Fibroblast of skin of left quadriceps (primary cell): ENCODE results near the gene SGCD.
A peak's percentile ranks its signal among the peaks of the same experiment; 100 is the strongest.

ENCODE experiments used
- DNase-seq, 2 experiments: peaks; one replicate each; pipeline ENCODE4 v3.0.0-alpha.2; 2013; ENCODE audit warnings: low read depth in 2 of 2

The SGCD gene

DNA sequence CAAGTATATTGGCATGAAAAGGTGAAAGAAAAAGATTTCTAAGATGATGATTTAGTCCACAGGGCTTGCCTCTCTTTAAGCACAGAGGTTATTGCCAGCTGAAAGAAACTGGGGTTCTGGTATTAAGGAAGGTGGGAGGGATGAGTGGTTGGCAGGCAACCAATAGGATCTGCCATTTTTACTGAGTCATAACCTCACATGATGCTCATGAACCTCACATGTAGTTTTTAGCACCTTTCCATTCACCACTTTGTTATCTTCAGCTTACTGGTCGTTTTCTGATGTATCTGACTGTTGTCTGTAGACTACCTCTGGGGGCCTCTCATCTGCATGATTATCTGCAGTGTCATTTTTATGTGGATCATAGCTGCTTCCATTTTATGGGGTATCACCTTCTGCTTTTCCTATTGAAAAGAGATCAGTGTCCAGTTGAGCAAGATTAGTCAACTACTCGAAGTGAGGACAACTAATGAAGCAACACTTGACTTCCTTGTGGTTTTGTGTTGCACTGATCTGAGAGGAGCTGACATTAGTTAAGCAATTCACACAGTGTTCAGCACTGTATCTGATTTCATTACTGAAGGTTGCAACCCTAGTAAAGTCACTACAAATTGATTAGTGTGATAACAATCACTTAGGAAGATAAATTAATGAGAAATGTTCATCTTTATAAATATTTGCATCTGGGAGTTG is 186.3 kb downstream of the SGCD start:
- no peak for DNase-seq

DNA sequence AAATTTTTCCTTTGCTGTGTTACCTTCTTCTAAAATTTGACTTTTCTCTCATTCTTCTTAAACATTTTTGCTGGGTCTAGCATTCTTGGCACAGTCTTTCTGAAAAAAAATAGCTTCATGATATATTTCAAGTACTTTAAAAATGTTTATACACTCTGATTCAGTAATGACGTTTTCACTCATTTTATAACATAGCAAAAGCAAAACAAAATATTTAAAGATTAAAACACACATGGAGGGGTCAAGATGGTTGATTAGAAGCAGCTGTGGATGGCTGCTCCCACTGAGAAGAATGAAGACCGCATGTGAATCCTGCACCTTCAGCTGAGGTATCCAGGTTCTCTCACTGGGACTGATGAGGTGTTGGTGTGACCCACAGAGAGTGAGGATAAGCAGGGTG is 188.2 kb downstream of the SGCD start:
- no peak for DNase-seq

DNA sequence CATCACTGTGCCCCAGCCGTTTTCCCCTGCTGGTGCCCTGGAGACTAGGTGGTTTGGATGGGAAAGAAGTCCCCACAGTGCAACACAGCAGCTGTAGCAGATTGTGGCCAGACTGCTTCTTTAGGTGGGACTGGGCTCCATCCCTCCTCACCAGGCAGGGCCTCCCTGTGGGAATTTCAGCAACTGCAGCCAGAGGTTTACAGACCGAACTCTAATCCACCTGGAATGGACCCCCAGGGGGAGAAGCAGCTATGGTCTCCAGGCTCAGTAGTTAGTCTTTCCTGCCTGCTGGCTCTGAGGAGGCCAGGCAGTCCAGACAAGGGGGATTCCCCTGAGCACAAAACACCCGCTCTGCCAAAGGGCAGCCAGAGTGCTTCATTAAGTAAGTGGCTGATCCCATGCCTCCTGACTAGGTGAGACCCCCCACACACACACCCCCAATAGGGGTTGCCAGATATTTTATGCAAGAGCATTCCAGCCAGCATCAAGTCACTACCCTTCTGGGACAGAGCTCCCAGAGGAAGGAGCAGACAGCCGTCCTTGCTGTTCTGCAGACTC is 188.9 kb downstream of the SGCD start:
- DNase-seq = no peak

DNA sequence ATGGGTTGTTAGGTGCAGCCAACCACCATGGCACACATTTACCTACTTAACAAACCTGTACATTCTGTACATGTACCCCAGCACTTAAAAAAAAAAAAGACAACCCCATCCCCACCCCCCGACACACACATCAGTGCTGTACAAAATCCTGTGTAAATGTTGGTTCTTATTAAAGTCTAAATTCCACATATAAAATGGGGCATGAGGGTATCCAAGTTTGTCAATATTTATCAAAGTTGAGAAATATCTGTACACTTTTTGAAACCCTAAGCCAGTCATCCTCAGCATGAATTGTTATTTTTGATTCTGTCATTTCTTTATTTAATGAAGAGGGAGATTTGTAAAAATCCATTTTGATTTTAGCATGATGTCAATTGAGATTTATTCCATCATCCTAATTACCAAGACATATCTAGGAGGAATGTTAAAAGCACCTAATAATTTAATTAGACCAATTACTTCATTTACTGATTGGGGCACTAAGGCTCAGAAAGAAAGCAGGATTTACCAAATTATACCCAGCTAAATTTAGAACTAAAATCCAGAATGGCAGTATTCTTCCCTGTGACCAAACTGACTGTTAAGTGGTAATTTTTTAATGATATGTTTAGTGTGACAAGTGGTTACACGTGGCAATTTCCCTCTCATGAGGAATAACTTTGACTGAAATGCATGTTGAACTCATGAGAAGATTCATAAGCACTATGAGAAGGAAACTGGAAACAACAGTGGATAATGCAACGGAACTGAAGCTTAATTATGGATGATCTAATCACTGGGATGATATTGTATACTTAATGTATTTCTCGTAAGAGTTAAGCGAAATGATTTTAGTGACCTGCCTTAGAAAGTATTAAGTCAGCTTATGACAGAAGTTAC is 195.9 kb downstream of the SGCD start:
- no peak for DNase-seq

DNA sequence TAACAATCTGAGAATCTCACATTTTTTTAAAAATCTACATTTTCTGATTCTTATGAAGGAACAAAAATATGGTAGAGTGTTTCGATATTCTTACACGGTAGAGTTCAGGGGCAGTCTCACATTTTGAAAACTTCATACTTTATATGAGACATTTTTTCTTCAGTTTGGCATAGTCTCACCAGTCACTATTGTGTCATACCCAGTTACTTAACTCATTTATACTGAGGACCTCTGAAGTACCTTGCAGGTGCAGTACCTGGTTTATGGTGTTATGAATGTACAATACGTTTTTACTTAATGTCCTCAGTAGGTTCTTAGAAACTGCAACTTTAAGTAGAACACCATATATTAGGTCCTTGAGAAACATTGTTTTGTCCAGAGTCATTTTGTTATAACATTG is 196.6 kb downstream of the SGCD start:
- no peak for DNase-seq

DNA sequence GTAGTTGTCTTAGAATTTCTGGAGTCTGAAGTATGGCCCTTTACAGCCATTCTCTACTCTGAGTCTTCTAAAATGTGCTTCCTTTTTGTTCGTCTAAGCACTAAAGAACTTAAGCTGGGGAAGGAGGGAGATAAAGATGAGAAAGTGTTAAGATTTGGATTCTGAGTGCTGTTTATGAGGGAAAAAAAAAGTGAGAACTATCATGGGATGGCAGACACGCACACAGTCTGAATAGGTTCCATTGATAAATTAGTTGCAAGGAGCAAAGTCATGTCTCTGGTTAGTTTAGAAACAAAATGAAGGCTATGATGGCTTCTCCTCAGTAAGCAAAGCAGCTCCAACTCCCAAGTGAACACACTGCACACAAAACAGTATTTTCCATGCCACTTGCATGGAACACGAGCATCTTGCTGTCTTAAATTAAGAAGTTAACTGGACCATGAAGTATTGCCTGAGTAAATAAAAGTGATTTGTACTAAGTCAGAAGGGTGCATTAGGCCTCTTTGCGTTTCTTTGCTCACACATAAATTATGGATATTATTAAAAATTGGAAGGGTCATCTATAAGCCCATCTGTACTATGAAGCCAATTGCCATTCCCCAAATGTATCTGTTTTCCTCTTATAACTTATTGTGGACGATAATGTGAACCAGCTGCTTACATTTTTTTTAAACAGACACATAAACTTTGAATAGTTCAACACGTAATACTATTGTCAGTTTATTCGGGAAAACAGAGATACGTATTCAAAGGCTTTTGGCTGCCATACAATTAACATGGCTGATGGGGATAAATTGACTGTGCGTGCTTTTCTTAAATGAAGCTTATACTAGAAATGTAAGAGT is 199.3 kb downstream of the SGCD start:
- DNase-seq = peak; percentile 65

DNA sequence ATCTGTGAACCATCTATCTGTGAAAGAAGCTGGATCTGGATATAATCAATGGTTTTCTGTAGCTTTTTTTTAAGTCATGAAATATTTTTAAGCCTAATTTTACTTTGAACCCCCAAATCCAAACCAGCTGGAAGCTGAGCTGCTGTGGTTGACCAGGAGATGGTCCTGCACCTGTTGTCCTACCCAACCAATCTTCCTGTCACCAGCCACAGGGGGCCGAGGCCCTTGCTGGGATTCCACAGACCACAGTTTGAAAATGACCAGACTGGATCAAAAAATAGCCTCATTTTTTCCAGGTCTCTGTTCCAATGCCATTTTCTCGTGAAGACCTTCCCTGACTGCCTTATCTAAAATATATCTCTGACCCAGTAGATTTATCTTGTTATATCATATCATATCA is 200.6 kb downstream of the SGCD start:
- no peak for DNase-seq

DNA sequence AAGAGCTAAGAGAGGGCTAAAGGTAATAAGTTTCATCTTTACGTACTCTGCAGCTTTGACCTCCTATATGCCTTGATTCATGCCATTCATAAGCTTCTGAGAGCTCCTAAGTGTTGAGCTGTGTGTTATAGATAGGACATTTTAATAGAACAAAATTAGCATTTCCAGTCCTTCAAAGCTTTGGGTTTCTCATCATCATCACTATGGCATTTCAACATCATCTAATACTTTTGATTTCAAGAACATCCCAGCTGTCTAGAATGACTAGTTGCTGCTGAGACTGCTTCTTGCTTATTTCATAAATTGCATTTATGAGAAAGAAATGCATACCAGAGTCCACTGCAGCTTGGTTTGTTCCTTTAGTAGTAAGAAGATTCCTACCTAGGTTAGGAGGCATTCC is 201.7 kb downstream of the SGCD start:
- no peak for DNase-seq

DNA sequence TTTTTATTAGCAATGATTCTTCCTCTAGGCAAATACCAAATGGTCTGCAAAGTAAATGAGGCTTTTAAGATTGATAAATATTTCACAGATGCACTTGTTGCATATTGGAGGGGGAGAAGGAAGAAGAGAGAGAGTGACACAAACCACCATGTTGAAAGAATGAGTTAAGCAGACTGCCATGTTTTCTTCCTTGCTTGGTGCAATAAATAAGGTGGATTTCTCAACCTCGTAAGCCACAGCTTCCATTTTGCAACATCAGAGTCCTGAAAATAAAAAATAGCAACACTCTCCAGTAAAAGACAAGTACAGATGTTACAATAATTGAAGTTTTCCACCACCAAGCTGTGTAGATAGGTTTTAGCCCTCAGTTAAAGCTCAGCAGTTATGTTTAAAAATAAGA is 202.9 kb downstream of the SGCD start:
- peak in 1 of 2 experiments; percentile 44 for DNase-seq

DNA sequence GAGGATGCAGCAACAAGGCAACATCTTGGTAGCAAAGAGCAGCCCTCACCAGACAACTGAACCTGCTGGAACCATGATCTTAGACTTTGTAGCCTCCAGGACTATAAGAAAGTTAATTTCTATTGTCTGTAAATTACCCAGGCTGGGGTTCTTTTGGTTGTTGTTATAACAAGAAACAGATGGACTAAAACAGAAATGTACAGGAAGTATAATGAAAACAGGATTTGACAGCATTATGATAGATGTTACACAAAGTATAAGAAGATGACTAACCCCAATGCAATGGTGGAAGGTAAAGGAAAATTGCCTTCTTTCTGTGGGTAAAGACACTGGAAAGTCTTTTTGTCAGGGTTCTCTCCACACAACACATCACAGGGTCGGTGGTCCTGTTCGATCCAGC is 204.2 kb downstream of the SGCD start:
- DNase-seq = peak; percentile 51 to 57

DNA sequence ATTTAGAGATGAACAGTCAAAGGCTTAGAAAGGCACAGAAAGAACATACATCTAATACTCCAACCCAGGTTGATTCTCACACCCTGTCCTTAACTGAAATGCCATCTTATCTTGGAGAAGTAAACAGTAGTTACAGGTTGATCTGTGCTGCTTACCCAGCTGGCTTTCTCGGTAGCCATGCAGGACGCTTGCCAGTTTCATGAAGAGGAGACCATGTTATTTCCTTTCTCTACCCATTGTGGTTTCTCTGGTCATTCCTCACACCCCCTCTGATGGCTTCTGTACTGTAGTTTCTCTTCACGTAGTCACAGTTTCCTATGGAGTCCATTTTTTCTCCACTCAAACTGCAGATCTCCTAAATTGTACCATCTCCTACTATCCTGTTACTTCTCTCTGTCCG is 206.0 kb downstream of the SGCD start:
- no peak for DNase-seq

DNA sequence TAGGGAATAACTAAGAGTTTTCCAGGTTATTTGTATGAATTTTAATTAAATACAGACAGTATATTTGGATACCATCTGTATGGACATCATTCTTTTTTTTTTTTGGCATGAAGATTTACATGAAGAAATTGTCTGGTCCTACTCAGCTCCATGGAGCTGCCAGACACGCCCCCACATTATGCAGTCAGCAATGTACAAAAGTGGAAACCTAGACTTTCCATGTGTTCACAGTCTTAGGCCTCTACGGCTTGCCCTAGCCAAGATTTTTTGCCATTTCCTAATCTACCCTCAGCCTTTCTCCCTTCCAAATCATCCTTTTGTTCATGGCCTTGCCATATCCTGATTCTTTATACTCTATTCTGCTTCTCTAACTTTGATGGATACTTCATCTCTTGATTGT is 207.1 kb downstream of the SGCD start:
- DNase-seq = no peak

DNA sequence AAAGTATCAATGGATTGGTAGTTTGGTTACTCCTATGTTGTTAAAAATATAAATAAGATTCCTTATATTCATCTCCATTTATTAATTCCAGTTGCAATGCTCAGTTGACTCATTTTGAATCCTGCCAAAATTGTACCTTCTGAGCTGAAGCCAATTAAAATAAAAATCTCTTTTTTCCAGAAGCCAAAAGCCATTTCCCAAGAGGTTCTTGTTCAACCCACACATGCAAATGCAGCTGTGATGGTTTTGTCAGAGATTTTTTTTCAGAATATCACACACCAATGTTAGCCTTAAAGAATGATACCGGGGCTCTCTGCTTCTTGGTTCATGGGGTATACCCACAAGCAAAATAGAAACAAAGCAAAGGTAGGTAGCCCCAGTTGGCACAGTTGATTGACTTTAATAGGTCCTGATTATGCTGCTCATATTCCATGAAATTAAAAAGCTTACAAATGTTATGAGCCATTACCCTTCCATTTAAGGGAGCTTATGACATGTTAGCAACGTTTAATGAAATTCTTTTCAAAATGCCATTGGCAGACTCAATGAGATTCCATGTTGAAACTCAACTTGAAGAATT is 208.0 kb downstream of the SGCD start:
- DNase-seq = peak; percentile 74 to 77

DNA sequence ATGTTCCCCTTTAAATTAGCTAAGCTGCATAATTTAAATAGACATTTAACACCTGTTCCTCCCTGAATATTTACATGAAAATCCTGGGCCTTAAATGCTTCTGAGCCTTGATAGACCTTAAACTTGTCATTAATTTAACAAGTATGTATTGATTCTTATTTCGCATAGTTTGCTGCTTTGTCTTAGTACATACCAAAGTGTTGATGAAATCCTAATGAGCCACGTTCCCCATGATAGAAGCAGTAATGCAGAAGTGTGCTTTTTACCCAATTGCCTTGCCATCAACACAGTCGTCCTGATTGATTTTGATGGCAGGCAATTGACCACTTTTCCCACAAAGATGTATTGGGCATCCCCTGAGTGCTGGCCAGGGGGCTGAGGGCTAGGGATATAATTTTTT is 213.5 kb downstream of the SGCD start:
- no peak for DNase-seq

DNA sequence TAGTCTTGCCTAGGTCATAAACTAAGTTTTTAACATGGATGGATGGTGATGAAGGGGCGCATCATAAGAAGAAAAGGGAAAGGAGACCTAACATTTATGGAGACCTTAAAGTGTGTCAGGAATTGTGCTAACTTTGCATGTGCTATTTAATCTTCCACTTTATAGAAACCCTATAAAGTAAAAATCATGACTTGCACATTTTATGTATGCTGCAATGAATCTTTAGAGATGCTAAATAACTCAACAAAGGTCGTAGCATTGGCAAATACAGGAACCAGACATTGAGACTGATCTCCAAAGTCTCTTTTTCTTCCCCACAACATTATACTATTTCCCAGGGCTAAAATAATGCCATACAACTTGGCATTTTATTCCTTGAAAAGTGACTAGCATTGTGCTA is 214.6 kb downstream of the SGCD start:
- DNase-seq = no peak

DNA sequence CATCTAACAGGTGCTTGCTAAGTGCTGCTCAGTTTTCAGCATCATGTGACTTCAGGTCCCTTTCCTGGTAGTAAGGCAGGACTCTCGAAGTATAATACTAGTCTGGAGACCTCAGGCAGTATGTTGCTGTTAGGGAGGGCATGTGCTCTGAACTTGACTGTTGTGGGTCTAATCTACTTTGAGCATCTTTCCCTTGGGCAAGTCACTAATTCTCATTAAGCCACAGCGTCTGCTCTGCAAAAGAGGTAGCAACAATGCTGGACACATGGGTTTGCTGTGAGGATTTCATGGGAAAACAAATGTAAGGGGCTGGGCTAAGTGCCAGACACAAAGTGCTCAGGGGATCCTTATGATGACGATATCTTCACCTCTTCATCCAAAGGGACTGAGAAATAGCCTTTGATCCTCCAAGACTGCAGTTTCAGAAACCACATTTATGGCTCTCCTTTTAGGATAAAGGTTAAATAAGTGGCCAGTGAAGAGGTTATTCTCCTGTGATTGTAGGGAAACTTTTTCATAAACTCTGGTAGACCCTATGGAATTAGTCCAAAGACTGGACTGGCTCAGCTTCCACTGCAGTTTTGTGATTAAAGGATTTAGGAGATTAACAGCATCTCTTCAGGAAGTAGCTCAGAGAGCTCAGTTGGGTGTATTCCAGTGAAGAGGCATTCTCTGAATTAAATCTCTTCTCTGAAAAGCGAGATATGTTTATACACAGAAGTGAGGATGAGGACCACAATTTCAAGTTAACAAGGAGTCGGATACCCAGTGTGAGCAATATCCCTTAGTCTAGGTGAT is 216.6 kb downstream of the SGCD start:
- DNase-seq = no peak

DNA sequence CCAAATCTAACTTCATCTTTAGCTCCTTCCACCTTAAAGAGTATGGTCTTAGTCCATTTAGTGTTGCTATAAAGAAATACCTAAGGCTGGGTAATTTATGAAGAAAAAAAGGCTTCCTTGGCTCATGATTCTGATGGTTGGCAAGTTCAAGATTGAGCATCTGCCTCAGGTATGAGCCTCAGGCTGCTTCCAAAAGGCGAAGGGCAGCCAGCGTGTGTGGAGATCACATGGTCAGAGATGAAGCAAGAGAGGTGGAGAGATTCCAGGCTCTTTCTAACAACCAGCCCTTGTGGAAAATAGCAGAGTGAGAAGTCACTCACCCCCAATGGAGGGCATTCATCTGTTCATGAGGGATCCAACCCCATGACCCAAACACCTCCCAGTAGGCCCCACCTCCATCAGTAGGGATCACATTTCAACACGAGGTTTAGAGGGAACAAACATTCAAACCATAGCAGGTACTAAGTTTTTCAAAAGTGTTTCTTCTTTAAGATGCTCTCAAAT is 225.9 kb downstream of the SGCD start:
- no peak for DNase-seq

DNA sequence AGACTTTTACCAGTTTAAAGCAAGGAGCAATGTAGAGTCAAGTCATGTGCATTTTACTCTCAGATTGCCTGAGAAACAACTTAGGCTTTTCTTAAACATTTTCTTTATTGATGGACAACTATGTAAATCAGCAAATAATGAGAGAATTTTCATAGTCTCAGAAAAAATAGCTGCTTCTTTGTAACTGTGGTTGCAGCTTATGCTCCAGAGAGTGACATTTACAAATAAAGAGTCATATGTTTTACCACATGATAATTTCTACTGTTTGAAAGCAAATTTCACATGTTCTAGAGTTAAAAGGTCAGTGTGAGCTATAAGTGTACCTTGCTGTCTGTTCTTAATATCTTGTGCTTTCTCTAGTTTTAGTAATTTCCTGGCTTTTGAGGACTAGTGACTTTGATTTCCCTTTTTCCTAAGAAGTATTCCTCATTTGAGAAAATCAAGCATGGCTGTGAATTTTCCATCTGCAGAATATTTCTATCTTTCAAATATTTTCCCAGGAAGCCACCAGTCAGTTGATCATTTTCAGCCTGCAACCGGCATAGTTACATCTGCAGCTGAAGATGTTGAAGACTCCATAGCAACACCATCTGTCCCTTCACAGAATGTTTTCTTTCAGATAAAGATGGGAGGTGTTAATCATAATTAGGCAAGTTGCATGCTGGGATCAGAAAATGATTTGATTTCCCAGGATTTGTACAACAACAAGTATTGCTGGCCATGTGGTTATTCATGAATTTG is 229.9 kb downstream of the SGCD start:
- no peak for DNase-seq

DNA sequence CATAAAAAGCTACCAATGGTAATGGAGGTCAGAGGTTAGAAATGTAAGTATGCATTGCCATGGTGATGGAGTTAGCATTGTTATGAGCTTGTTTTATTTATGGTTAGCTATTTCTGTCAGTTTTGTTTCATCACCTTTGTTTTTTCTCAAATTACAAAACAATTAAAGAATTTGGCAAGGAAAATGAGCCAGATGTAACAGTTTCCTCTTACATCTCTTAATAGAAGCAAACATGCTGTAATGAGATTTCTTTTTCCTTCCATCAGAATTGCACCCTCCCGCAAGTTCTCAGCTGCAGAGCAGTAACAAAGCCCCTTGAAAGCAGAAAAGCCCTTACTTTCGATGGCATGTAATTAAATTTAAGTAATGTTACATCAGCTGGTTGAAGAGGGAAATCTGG is 233.0 kb downstream of the SGCD start:
- peak; percentile 8 to 12 for DNase-seq

DNA sequence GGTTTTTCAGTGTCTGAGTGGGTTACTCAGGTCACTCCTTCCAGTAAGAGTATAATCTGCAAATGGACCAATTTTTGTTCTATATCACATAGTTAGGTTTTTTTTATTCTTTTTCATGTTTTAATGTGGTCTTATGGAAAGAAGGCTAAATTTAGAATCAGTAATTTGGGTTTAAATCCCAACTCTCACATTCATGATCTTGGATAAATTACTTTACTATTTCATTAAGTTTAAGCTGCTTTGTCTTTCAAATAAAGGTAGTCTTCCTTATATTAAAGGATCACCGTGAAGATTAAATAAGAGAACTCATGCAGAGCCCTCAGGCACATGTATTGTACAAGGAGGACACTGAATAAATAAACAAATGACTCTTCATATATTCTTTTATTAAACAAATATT is 234.7 kb downstream of the SGCD start:
- no peak for DNase-seq
